Measurements from ENCODE around the gene SCYGR3. TPM values are rescaled to one million over a fixed set of nuclear protein-coding genes. Genes with fewer than 3 reads are reported as not detected.

The SCYGR3 gene
- total and polyA plus RNA-seq, 2 of the 13 experiments (the other 11 are each of a cell fraction or from before 2014, with no cell fraction given) = not detected

- no peak for DNase-seq (ENCODE audit: low spot score)
Measured at GRCh38 chr2:227576110-227576509, 38.5 kb downstream of the SCYGR3 start.

GRCh38 chr2:227570615-227571014 lies 44.0 kb downstream of the SCYGR3 start:
- Histone ChIP-seq H3K9ac (ENCODE audit: insufficient read depth, low read depth, low read length) (no peak overlapping the region), H3K36me3 (replicated peaks in 1 of 2; ENCODE audit: control insufficient read depth in 1 of 2, insufficient read depth in 2 of 2, low read length in 2 of 2) (no peaks in the 10 kb centered on the region), H3K79me2 (ENCODE audit: insufficient read depth, low read length) (no peaks in the 10 kb centered on the region), H3K27me3 (ENCODE audit: control insufficient read depth in 1 of 2, insufficient read depth in 2 of 2, low read length in 2 of 2) (no peaks in the 10 kb centered on the region), H3K4me2 (ENCODE audit: low read depth, low read length) (no peak overlapping the region), H3K4me1 (ENCODE audit: insufficient read depth, low read length) (no peaks in the 10 kb centered on the region; the same call in 1 of the 2 replicates), H4K20me1 (ENCODE audit: insufficient read depth, low read length) (no peaks in the 10 kb centered on the region), H3K4me3 (replicated peaks in 1 of 3; ENCODE audit: insufficient read depth in 1 of 3, low read depth in 2 of 3, low read length in 3 of 3) (no peak overlapping the region), H2AFZ (ENCODE audit: low read length) (no peak overlapping the region), H3K9me3 (ENCODE audit: low read length) (no peaks in the 10 kb centered on the region), H3K27ac (ENCODE audit: extremely low read length, insufficient read depth, low read length) (no peak overlapping the region)
- DNase-seq (ENCODE audit: low spot score) = no peak
- BruUV-seq (replicated peaks) = no TSS peak
- peak; percentile 81 for TF ChIP-seq RBM22 (optimal IDR thresholded peaks at IDR 0.05; ENCODE audit: low read length)
- peak; percentile 52 for TF ChIP-seq POLR2G (IDR thresholded peaks at IDR 0.05; ENCODE audit: low read depth, low read length)
- no peak for TF ChIP-seq ZNF570 (CRISPR knock-in tag; IDR thresholded peaks at IDR 0.05; ENCODE audit: borderline replicate concordance)
- CTCF ChIA-PET (ENCODE audit: low intra/inter-chr PET ratio, low total read pairs) = no interaction called here
- in situ Hi-C loops (cut with HindIII; ENCODE audit: extremely low pct_ligation_motif_present, low pct_unique_long_range_greater_than_20kb) = no loop called here
- POLR2A ChIA-PET = no interaction called here
- 5% methylated on average over 1 of the region's 1 CpG for WGBS (ENCODE audit: low lambda C conversion rate)
- ATAC-seq = no peak; the same call in 1 of the 3 replicates
- FAIRE-seq = no peak
- intact Hi-C loops (cut with micrococcal nuclease; ENCODE audit: unreplicated experiment) = no loop called here

More at GRCh38 chr2:227576110-227576509, 38.5 kb downstream of the SCYGR3 start:
- H3K4me2 ChIP-seq (ENCODE audit: low read depth, low read length) = no peak overlapping the region
- ChIA-PET CTCF (ENCODE audit: low intra/inter-chr PET ratio, low total read pairs) (no interaction called here), POLR2A (no interaction called here)
- no peaks in the 10 kb centered on the region for H3K9me3 ChIP-seq (ENCODE audit: low read length)
- H3K4me1 ChIP-seq (ENCODE audit: insufficient read depth, low read length) = peaks cover 16% of the 10 kb centered on the region
- no peak overlapping the region for H3K9ac ChIP-seq (ENCODE audit: insufficient read depth, low read depth, low read length)
- H4K20me1 ChIP-seq (ENCODE audit: insufficient read depth, low read length) = no peaks in the 10 kb centered on the region
- H3K27me3 ChIP-seq (ENCODE audit: control insufficient read depth in 1 of 2, insufficient read depth in 2 of 2, low read length in 2 of 2) = no peaks in the 10 kb centered on the region
- no peak overlapping the region for H3K27ac ChIP-seq (ENCODE audit: extremely low read length, insufficient read depth, low read length)
- intact Hi-C loops (cut with micrococcal nuclease; ENCODE audit: unreplicated experiment) = no loop called here
- no peak overlapping the region for H3K4me3 ChIP-seq (replicated peaks in 1 of 3; ENCODE audit: insufficient read depth in 1 of 3, low read depth in 2 of 3, low read length in 3 of 3)
- no peaks in the 10 kb centered on the region for H3K36me3 ChIP-seq (replicated peaks in 1 of 2; ENCODE audit: control insufficient read depth in 1 of 2, insufficient read depth in 2 of 2, low read length in 2 of 2)
- in situ Hi-C loops (cut with HindIII; ENCODE audit: extremely low pct_ligation_motif_present, low pct_unique_long_range_greater_than_20kb) = no loop called here
- TF ChIP-seq ZSCAN5A (CRISPR knock-in tag; IDR thresholded peaks at IDR 0.05; ENCODE audit: borderline replicate concordance) (no peak), HMG20A (CRISPR knock-in tag; IDR thresholded peaks at IDR 0.05; ENCODE audit: borderline replicate concordance) (no peak), TBX3 (IDR thresholded peaks at IDR 0.05; ENCODE audit: borderline replicate concordance) (no peak), ZSCAN31 (CRISPR knock-in tag; IDR thresholded peaks at IDR 0.05; ENCODE audit: low read depth) (no peak), SP140L (CRISPR knock-in tag; IDR thresholded peaks at IDR 0.05; ENCODE audit: borderline replicate concordance) (no peak), KLF6 (CRISPR knock-in tag; IDR thresholded peaks at IDR 0.05) (no peak)
- ATAC-seq (no peak), FAIRE-seq (no peak)
- H2AFZ ChIP-seq (ENCODE audit: low read length) = no peak overlapping the region
- BruUV-seq (replicated peaks) = no TSS peak
- H3K79me2 ChIP-seq (ENCODE audit: insufficient read depth, low read length) = no peaks in the 10 kb centered on the region
